ENCODE data around the gene FRMD4B.
A peak's percentile ranks its signal among the peaks of the same experiment; 100 is the strongest.
"Not testable (repeated sequence)": the region's sequence is repeated elsewhere in the genome, so short reads cannot be mapped to it uniquely, and the experiment has no call there.

Gene FRMD4B

DNA sequence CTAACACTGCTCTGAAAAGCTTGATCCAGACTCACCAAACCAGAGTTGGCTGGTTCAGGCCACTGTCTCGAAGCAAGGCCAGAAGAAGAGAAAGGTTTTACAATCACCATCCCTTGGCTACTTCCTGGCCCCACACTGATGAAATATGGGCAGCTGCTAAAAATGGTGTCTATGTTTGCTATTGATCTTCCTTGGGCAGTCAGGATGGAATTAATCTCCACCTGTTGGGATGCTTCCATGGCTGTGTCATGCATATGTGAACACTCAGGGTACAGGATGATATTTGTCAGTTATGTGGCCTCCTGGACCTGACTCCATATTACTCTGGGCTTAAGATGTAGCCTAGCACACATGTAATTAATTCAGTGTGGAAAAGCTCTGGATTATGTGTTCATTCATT is 61.9 kb downstream of the FRMD4B start:
- DNase-seq (ENCODE audit: low read depth in 1 of 2, low spot score in 1 of 2), result no peak

DNA sequence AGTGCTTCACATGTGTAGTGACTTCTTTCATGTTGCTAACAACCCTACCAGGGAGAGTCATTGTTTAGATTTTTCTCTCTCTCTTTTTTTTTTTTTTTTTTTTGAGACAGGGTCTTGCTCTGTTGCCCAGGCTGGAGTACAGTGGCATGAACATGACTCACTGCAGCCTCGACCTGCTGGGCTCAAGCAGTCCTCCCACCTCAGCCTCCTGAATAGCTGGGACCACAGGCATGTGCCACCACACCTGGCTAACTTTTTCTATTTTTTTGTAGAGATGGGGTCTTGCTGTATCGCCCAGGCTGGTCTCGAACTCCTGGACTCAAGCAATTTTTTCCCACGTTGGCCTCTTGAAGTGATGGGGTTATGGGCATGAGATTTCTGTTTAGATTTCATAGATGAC is 63.4 kb downstream of the FRMD4B start:
- not testable (repeated sequence) for DNase-seq (ENCODE audit: low read depth in 1 of 2, low spot score in 1 of 2)

DNA sequence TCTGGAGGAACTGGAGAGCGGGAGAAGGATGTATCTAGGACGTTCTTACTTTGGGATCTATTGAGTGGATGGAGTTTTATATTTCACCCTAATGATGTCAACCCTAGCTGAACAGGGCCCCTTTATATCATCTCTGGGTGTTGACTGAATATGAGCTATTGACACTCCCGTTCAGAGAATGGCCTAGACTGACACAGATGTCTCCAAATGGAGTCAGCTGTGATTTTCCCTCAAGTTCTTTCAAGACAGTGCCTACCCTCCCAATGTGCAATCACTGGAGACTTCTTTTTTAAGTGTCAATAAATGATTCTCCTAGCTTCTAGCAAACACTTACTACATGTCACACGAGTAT is 63.8 kb downstream of the FRMD4B start:
- DNase-seq (ENCODE audit: low read depth in 1 of 2, low spot score in 1 of 2), result no peak

DNA sequence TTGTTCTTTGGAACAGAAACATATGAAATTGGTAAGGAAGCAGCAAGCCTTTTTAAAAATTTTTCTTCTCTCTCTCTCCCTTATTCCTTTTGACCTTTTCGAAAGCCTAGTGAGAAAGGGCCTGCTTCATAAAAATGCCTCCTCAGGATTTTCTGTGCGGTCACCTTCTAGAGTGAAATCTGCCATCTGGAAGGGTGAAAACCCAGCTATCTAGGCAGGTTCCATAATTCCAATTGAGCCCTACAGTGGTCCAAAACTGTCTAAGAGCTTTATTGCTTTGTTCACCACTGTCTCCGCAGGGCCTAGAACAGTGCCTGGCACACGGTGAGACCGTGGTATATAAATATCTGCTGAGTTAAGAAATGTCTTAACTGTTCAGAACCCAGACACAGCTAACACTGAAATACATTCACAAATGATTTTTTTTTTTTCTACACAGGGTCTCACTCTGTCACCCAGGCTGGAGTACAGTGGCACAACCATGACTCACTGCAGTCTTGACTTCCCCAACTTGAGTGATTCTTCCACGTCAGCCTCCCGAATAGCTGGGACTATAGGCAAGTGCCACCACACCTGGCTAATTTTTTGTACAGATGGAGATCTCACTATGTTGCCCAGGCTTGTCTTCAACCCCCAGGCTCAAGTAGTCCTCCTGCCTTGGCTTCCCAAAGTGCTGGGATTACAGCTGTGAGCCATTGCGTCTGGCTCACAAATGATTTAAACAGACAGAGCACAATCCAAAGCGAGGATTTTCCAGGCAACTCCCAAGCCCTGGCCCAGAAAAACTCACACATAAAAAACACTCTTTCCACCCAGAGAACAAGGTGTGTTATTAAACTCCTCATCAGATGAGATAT is 64.4 kb downstream of the FRMD4B start:
- DNase-seq (ENCODE audit: low read depth in 1 of 2, low spot score in 1 of 2), result no peak

DNA sequence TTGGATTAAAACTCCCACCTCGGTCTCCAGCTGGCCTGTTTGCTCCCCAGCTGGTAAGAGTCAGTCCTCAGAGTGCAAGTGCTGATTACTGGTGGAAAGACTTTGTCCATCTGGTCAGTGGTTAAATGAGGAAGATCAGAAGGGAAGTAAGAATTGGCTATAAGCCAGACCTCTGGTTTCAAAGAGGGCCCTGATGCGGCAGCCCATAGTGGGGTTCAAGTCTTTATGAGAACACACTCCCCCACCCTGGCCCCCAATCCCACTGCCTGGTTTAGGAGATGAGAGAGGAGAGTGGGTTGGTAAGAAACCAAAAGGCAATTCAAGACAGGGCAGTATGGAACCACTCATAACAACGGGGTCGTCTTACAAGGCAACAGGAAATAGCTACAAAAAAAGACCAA is 65.0 kb downstream of the FRMD4B start:
- DNase-seq (ENCODE audit: low read depth in 1 of 2, low spot score in 1 of 2), result no peak

DNA sequence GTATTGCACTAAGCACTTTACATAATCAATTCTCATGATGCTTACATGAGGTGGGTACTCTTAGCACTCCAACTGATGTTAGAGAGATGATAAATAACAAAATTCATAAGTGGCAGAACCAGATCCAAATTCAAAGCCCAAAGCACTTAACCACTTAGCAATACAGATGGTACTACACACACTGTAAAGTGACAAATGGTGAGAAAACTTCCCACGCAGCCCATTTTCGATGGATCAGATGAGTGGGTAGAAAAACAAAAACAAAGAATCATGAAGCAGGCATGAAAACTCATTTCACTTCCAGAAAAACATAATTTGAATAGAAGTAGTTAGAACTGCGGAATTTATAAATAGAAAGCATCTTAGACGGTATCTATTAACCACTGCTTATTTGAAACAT is 66.2 kb downstream of the FRMD4B start:
- no peak for DNase-seq (ENCODE audit: low read depth in 1 of 2, low spot score in 1 of 2)

DNA sequence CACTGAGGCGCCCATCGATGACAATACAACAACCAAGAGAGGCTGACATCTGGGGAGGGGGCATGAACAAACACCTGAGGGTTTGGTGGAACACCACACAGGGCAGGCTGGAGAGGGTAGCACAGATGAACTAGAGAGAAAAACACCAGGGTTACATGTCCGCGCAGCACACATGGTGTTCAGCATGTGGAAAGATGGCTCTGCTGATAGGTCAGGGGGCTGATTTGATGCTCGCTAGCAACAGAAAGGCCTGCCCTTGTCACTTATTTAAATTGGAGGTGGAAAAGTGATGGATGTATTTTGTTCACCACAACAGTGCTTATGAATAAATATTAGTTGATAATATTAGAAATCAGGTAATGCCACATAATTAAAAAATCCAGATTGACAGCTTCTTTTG is 67.5 kb downstream of the FRMD4B start:
- DNase-seq (ENCODE audit: low read depth in 1 of 2, low spot score in 1 of 2), result no peak

DNA sequence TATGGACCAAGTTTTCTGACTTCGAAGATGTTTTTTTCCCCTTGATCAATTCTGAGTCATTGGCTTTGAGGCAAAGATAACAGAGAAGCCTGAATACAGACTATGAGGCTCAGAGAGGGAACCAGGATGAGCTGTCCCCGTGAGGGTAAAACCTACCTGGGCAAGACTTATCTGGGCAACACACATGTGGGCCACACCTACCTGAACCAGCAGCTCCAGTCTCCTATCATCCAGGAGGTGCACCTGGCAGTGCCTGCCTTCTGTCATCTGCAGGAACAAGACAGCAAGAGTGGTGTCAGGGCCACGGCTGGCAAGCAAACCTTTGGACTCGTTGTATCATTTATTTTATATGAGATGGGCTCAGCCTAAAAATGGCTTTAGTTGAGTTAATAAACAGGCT is 72.6 kb downstream of the FRMD4B start:
- no peak for DNase-seq (ENCODE audit: low read depth in 1 of 2, low spot score in 1 of 2)

DNA sequence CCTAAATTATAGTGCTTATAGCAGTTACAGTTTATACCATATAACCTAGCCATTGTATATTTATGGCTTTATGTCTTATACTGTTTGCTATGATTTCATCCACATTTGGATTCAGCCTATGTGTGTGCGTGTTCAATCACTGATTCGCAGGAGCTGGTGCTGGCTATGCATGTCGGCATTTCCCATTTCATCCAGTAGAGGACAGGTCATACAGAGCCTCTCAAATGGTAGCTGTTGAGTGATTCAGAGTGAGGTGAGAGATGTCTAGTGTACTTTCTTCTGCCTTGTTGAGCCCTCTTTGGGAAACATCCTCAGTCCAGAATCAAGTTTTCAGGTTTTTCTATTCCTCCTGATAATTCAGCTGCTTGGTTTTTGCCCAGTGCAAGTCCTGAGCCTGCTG is 76.1 kb downstream of the FRMD4B start:
- DNase-seq (ENCODE audit: low read depth in 1 of 2, low spot score in 1 of 2), result no peak

DNA sequence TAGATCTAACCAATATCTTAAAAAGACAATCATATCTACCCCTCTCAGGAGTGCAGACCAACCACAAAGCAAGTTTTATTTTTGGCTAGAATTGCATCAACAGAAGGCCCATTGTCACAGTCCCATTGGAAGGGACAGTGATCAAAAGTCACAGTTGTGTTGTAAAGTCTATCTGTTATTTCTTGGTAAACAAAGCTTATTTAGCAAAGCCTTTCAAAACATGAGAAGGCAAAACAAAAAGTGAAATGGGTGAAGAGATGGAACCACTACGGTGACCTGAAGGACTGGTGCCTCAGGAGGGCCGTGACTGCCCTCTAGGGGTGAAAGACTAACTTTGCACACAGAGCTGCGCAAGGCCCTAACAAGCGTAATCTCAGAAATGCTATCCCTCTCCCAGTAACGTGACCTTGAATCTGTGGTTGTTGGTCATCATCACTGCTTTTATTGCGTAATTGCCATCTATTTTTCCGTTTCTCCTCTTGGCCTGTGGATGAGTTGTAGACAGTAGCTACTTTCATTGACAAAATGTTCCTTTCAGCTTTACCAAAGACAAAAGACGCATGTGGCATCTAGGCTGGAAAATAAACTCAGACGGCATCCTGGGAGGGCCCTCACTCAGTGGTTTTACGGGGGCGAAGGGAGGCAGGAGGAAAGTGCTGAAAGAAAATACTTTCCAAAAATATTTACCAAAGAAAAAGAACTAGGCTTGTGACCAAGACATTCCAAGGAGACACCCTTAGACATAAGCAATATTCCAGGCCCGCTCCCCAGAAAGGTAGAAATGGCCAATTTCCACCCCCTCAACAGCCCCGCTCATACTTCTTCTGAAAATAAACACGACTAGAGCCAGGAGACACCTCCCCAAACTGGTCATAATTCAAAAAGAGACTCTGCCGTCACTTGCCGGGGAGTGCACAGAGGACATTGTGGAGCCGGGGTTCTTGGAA is 79.4 kb downstream of the FRMD4B start:
- DNase-seq (ENCODE audit: low read depth in 1 of 2, low spot score in 1 of 2), result peak; percentile 27 to 41

DNA sequence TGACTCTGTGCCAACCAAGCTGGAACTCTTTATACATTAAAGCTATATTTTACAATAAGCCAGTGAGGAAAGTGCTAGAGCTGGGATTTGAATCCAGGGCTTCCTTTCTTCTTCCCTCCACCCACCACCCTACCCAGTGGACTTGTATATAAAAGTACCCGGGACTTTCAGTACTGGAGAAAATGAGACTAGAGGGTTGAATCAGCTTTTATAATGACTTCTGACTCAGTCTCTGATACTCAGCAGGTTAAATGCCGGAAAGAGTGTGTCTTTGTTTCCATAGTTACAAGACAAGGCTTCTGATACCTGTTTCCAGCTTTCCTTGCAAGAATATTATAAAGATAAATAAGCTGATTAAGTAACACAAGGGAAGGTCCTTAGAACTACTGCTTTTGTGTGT is 80.9 kb downstream of the FRMD4B start:
- DNase-seq (ENCODE audit: low read depth in 1 of 2, low spot score in 1 of 2), result no peak

DNA sequence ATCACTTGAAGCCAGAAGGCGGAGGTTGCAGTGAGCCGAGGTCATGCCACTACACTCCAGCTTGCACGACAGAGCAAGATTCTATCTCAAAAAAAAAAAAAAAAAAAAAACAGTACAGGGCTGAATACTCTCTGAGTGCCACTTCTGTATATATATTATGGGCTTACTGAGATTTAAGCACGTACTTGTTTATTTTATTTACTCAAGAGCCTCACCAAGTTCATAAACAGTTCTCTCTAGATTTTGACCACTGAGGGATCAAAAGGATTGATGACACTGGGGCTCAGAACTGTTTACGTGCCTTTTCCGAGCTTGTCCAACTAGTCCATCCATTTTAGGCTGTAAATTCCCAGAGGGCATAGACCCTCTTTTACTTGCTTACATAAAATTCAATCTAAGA is 81.5 kb downstream of the FRMD4B start:
- DNase-seq (ENCODE audit: low read depth in 1 of 2, low spot score in 1 of 2), result no peak

DNA sequence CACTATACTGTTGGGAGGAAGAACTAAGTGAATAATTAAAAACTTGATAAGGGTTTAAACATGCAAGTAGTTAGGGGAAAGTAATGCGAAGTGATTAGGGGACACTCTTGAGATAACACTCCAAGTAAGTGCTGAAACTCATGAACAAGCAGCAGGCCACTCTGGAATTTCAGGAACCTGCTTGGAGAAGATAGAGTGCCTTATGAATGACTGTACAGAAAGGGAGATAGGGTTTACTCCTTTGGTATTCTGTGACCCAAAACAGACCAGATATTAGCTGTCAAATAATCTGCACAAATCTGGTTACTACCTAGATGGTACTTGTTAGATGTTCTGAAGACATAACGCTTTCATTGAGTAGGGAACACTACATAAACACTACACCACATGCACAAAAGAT is 85.6 kb downstream of the FRMD4B start:
- DNase-seq (ENCODE audit: low read depth in 1 of 2, low spot score in 1 of 2), result no peak

DNA sequence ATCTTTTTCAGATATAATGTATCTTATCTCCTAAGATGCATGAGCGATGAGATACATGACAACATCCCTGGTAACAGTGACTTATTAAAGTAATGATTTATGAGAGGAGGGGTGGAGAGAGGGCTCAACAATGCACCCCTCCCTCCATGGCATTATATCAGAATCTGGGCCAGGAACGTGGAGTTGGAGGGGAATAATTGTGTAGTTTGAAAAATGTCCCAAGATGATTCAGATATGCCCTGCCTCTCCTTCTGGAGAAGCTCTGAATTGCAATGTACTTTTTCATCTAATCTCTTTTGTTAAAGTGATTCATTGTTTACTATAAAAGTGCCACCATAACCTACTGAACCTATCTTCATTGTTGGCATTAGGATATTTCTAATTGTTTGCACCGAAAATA is 86.5 kb downstream of the FRMD4B start:
- DNase-seq (ENCODE audit: low read depth in 1 of 2, low spot score in 1 of 2), result no peak

DNA sequence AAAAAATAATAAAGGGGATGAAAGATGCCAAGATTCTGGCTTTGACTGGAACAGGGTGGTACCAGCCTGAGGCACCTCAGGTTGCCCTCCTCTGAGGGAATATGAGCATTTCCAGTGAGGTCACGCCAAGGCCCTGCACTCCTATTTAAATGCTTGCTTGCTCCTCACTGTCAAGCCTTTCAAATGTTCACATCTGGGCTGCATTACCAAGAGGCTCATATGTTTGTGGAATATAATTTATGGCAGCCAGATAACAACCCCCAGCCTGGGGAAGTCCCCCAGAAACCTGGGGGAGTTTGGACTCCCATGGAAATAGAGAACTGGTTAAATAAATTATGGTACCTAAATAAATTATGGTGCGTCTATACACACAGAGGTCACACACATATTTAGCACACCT is 88.4 kb downstream of the FRMD4B start:
- no peak for DNase-seq (ENCODE audit: low read depth in 1 of 2, low spot score in 1 of 2)

DNA sequence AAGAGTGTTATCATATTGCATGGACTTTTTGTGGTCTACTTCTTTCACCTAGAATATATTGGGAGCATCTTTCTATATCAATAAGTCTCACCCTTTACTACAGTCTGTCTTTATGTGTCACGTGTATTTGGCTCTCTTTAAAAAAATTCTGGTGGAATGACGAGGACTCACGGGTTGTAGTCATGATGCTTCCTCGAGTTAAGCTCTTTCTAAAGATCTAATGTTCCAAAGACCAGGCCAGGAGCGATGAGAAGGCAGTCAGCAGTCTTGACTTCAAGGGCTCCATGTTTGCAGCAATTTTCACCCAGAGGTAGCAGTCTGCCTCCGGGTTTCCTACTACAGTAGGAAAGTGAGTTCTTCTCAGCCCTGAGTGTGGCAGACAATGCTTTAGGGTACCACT is 88.9 kb downstream of the FRMD4B start:
- no peak for DNase-seq (ENCODE audit: low read depth in 1 of 2, low spot score in 1 of 2)

DNA sequence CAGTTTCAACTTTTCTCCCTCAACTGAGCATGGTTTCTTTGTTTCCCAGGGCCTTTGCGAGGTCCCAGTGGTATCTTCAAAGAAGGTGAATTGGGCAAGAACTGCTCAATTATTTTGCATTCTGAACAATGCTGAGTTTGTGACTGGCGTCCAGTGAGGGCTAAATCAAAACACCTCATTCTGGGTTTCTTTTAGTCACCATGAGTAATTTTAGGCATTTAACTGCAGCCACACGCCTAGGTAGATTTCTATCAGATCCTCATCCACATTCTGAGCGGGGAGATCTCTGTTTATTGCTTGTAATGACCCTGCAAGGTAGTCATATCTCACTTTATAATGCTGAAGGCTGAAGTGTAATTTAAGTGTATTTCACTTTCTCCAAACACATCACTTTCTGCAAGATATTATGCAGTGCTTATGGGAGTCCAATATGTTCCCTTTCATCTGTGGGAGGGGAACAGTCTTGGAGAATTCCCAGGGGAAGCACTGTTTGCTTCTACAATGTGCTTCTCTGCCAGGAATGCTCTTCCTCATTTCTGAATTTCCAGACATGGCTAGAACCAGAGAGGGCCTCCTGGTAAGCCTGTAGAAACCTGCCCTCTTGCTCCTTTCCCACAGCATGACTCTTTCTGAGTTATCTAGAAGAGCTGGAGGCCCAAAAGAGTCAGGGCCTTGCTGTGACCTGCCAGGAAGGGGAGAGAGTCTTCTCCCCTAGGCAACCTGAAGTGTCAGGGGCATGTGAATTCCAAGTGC is 91.7 kb downstream of the FRMD4B start:
- no peak for DNase-seq (ENCODE audit: low read depth in 1 of 2, low spot score in 1 of 2)

DNA sequence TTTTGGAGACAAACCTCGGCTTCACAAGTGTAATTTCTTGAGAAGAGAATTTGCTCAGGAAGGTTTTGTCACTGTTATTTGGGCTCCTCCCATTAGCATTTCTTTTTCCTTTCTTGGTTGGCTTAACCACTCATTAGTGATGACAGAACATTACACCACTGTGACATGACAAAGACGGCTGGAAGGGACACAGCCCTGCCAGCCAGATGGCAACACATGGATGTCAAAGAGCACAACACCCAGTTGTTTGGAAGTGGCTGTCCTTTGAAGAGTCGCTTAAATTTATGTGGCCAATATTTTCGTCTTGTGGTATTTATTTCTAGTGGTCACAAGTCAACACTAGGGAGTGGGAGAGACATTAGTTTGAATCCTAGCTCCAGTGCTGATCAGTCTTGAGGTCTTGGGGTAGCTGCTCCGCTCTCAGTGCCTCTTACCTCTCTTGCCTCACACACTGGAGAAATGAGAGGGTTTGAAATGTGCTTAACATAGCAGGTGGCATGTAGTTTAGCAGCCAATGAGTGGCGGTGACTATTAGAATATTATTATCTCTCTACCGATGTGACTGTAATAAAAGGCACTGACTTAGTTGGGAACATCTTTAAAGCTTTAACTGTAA is 92.8 kb downstream of the FRMD4B start:
- DNase-seq (ENCODE audit: low read depth in 1 of 2, low spot score in 1 of 2), result no peak

DNA sequence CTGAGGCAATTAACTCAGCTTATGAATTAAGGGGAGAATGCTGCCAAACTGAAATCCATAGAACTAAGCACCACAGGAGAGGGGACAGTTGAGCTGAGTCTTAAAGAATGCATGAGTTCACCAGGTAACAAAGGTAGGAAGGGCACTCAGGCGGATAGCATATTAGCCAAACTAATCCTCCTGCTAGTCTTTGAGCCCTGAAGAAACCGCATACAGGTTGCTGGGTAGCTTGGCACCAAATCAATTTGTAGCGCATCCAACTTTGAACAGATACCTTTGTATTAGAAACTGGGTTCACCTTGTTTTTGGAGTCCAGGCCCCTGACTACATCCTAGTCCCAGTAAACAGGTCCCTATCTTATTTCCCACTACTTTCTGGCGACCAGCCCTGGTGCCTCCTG is 93.7 kb downstream of the FRMD4B start:
- no peak for DNase-seq (ENCODE audit: low read depth in 1 of 2, low spot score in 1 of 2)

DNA sequence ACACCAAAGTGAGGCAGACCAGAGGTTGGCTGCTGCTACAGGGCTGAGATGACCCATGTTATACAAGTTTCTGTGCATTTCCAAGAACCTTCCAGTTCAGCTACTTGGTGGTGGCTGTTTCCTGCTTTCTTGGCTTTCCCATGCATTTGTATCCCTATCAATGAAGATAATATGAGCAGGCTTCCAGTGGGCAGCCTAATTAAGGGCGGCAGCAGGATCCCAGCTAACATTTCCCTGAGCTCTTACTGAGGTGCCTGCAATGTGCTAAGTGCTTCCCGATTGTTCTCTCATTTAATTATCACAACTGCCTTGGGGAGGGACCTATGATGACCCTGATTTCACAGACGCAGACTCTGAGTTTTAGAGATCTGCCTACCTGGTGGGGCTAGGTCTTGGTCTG is 95.5 kb downstream of the FRMD4B start:
- DNase-seq (ENCODE audit: low read depth in 1 of 2, low spot score in 1 of 2), result no peak

DNA sequence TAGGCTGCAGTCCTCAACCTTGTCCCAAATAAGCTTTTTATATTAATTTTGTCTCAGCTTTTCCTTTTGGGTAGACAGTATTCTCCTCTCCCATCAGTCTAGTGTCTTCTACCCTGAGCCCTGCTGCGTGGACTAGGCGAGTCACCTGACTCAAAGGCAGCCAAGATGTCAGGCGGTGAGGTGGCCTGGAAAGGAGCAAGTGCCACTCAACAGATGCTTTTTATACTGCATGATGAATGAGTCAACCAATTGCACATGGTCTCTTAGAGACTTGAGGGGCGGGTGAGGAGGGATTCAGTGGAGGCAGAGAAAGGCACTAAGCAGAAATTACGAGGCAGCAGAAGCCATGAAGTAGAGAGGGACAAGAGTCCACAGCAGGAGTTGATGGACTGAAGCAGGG is 95.9 kb downstream of the FRMD4B start:
- no peak for DNase-seq (ENCODE audit: low read depth in 1 of 2, low spot score in 1 of 2)

Measured in stimulated activated CD4-positive, alpha-beta T cell treated with anti-CD3 and anti-CD28 coated beads, Interleukin-15, amount 100 ng/mL, for 1 hour (primary cell).